ENCODE data around the gene TTLL12. TPM values are rescaled to one million over a fixed set of nuclear protein-coding genes. Genes with fewer than 3 reads are reported as not detected.

The TTLL12 gene
- total and polyA plus RNA-seq, 2 of the 8 experiments (the other 6 are each of a cell fraction or from before 2014, with no cell fraction given) = 101 to 124 TPM

GRCh38 chr22:43210631-43211515 lies 23.9 kb upstream of the TTLL12 start:
- H3K4ac ChIP-seq (replicated peaks; ENCODE audit: insufficient read length, low read depth, low read length) = no peak overlapping the region
- H3K14ac ChIP-seq (ENCODE audit: insufficient read length) = no peak overlapping the region
- no peak overlapping the region for H4K91ac ChIP-seq (replicated peaks; ENCODE audit: insufficient read length, low read length)
- H3K56ac ChIP-seq (replicated peaks; ENCODE audit: insufficient read length, low read depth, low read length) = no peak overlapping the region
- H3K4me2 ChIP-seq (ENCODE audit: insufficient read depth in 1 of 2, low read depth in 2 of 2, low read length in 2 of 2) = no peak overlapping the region
- H3K79me1 ChIP-seq (ENCODE audit: low read depth, low read length) = no peaks in the 10 kb centered on the region
- H3K18ac ChIP-seq (ENCODE audit: extremely low read depth, low read length) = no peak overlapping the region
- H3K9me3 ChIP-seq (ENCODE audit: insufficient read depth in 2 of 2, low read depth in 1 of 2, low read length in 1 of 2) = no peaks in the 10 kb centered on the region
- POLR2A ChIA-PET (ENCODE audit: partially characterized antibody) = interaction anchor here (0.6 kb wide), 2 partner anchors 23 to 85 kb away, joined by 3 read pairs; no protein-coding TSS in a partner anchor
- H3K9ac ChIP-seq (replicated peaks in 1 of 4; ENCODE audit: extremely low read depth in 1 of 4, low read depth in 3 of 4, low read length in 3 of 4) = no peak overlapping the region
- H3K27me3 ChIP-seq (replicated peaks in 1 of 4; ENCODE audit: control insufficient read depth in 3 of 4, extremely low read depth in 1 of 4, insufficient read depth in 3 of 4, low read length in 3 of 4) = no peaks in the 10 kb centered on the region
- H4K20me1 ChIP-seq (replicated peaks in 1 of 2; ENCODE audit: control insufficient read depth in 1 of 2, insufficient read depth in 2 of 2, low read length in 2 of 2) = peaks cover 0 to 5% of the 10 kb centered on the region in 2 experiments
- H3K4me1 ChIP-seq (replicated peaks in 1 of 4; ENCODE audit: control insufficient read depth in 3 of 4, insufficient read depth in 4 of 4, low read length in 3 of 4) = peaks cover 0 to 14% (median 6%) of the 10 kb centered on the region in 4 experiments; a peak in 5 of 7 replicates
- H3K23me2 ChIP-seq (ENCODE audit: low read depth, low read length) = peaks cover 3% of the 10 kb centered on the region; the same call in 1 of the 2 replicates
- H3K4me3 ChIP-seq (ENCODE audit: extremely low read depth in 1 of 4, insufficient read depth in 2 of 4, low read depth in 3 of 4, low read length in 4 of 4) = no peak overlapping the region
- no peak overlapping the region for H4K5ac ChIP-seq (ENCODE audit: insufficient read length, low read depth, low read length)
- 89% methylated on average over 25 of the region's 34 CpGs; no CpG with 5 or more reads in 1 of the 2 experiments for WGBS, 2 experiments (ENCODE audit: extremely low coverage in 1 of 2, insufficient coverage in 1 of 2, insufficient read length in 1 of 2, insufficient replicate concordance in 2 of 2, low coverage in 1 of 2, low lambda C conversion rate in 2 of 2, missing lambda C conversion rate in 1 of 2)
- no peak overlapping the region for H3K23ac ChIP-seq (ENCODE audit: insufficient read length)
- H4K8ac ChIP-seq (ENCODE audit: extremely low read depth, insufficient read depth, low read length) = no peak overlapping the region; the same call in 1 of the 2 replicates
- CTCF ChIA-PET (ENCODE audit: partially characterized antibody) = interaction anchor here (0.6 to 16.7 kb wide), 3 partner anchors 10 to 17 kb away, joined by 4 to 186 read pairs (median 4); no protein-coding TSS in a partner anchor
- H2BK12ac ChIP-seq (ENCODE audit: low read depth, low read length) = no peak overlapping the region
- H3K79me2 ChIP-seq (ENCODE audit: control insufficient read depth in 1 of 2, insufficient read depth in 2 of 2, low read length in 2 of 2) = no peaks in the 10 kb centered on the region
- H2BK120ac ChIP-seq (replicated peaks; ENCODE audit: low read depth, low read length) = no peak overlapping the region
- no peak overlapping the region for H2AFZ ChIP-seq (ENCODE audit: low read length)
- H2AK5ac ChIP-seq (ENCODE audit: low read depth, low read length) = no peak overlapping the region
- H3K27ac ChIP-seq (ENCODE audit: low read depth, low read length) = no peak overlapping the region
- no peak for DNase-seq (ENCODE audit: low read depth in 1 of 2, low spot score in 2 of 2)
- H3K36me3 ChIP-seq (ENCODE audit: control insufficient read depth in 2 of 4, insufficient read depth in 4 of 4, low read length in 3 of 4) = no peaks in the 10 kb centered on the region
- FAIRE-seq = no peak
- H2BK15ac ChIP-seq (ENCODE audit: low read length) = no peak overlapping the region
- no peak overlapping the region for H2BK20ac ChIP-seq (ENCODE audit: low read length)
- H2BK5ac ChIP-seq (ENCODE audit: low read depth, low read length) = no peak overlapping the region
- TF ChIP-seq RFX5 (IDR thresholded peaks at IDR 0.05; ENCODE audit: borderline replicate concordance, low read depth, low read length) (no peak), KDM1A (IDR thresholded peaks at IDR 0.05; ENCODE audit: borderline replicate concordance, low read length) (no peak), RAD21 (IDR thresholded peaks at IDR 0.05 in 1 of 2, conservative IDR thresholded peaks at IDR 0.05 in 1 of 2; ENCODE audit: low read depth in 2 of 2, low read length in 2 of 2) (no peak), NRF1 (IDR thresholded peaks at IDR 0.05; ENCODE audit: low read depth, low read length) (no peak), SP1 (IDR thresholded peaks at IDR 0.05; ENCODE audit: low read depth, low read length) (no peak), SIX5 (IDR thresholded peaks at IDR 0.05; ENCODE audit: low read depth, low read length) (no peak), YY1 (IDR thresholded peaks at IDR 0.05; ENCODE audit: low read depth, low read length) (no peak), NANOG (IDR thresholded peaks at IDR 0.05; ENCODE audit: insufficient read depth, low read depth, low read length, poor library complexity, severe bottlenecking) (no peak), CTCF (IDR thresholded peaks at IDR 0.05; ENCODE audit: control extremely low read depth in 1 of 3, insufficient read depth in 1 of 3, low read depth in 1 of 3, low read length in 3 of 3) (no peak)
